Ishikawa (cell line): Measurements from ENCODE around the gene ACSL3.
A peak's percentile ranks its signal among the peaks of the same experiment; 100 is the strongest.

Experiments used
- CEBPB ChIP-seq: IDR thresholded peaks from 2 replicates; pipeline ENCODE4 v1.6.1; 2012
- FOXM1 ChIP-seq: IDR thresholded peaks from 2 replicates; pipeline ENCODE4 v1.6.1; 2012; ENCODE audit warnings: low read depth, borderline replicate concordance
- RAD21 ChIP-seq: IDR thresholded peaks from 2 replicates; pipeline ENCODE4 v1.6.1; 2012; ENCODE audit warnings: low read depth
- TAF1 ChIP-seq: IDR thresholded peaks from 2 replicates; pipeline ENCODE4 v1.6.1; 2012; ENCODE audit warnings: low read depth, mild to moderate bottlenecking
- YY1 ChIP-seq: IDR thresholded peaks from 2 replicates; pipeline ENCODE4 v1.6.1; 2012; ENCODE audit warnings: low read depth

DNA sequence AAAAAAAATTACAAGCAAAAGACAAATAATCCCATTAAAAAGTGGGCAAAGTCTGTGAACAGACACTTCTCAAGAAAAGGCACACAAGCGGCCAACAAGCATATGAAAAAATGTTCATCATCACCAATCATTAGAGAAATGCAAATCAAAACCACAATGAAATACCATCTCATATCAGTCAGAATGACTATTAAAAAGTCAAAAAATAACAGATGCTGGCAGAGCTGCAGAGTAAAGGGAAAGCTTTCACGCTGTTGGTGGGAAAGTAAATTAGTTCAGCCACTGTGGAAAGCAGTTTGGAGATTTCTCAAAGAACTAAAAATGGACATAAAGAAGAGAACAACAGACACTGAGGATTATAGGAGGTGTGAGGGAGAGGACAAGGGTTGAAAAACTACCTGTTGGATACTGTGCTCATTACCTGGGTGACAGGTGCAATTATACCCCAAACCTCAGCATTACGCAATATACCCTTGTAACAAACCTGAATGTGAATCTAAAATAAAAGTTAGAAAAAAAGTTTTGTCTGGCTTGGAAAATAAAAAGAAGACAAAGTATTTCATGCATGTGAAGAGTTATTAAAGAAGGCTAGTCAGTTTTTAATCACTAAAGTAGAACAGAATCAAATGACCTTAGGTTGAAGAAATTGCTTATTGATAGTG is 8.7 kb upstream of the ACSL3 start:
- TF ChIP-seq TAF1, result no peak
- no peak for TF ChIP-seq FOXM1
- TF ChIP-seq YY1, result no peak
- no peak for TF ChIP-seq RAD21
- TF ChIP-seq CEBPB, result peak; percentile 80
